SU-DHL-6 (cell line): ENCODE data around the gene LHFPL3.

Source experiments
- H2AFZ ChIP-seq: fragments of 200-600 bp; sonication (generic); 2 replicates; pipeline ENCODE4 v1.6.1; 2014; ENCODE audit warnings: low read depth, mild to moderate bottlenecking, moderate library complexity, mixed read lengths, antibody characterized with exemption, low read length; ENCODE audit not compliant: severe bottlenecking
- H3F3A ChIP-seq: fragments of 200-600 bp; shearing (Covaris generic); 2 replicates; pipeline ENCODE4 v1.6.0; 2016; ENCODE audit warnings: antibody characterized with exemption, mild to moderate bottlenecking; ENCODE audit not compliant: insufficient read depth
- H3K27ac ChIP-seq: fragments of 200-600 bp; sonication (generic); 2 replicates; pipeline ENCODE4 v1.5.1; 2016; ENCODE audit warnings: low read depth, mild to moderate bottlenecking, low read length, moderate library complexity, mixed read lengths
- H3K27me3 ChIP-seq: fragments of 200-600 bp; sonication (generic), shearing (Covaris generic); 2 replicates; pipeline ENCODE4 v1.6.0; 2014; ENCODE audit warnings: mild to moderate bottlenecking, low read length
- H3K36me3 ChIP-seq: fragments of 200-600 bp; sonication (generic); 2 replicates; pipeline ENCODE4 v1.6.1; 2014; ENCODE audit warnings: mild to moderate bottlenecking, low read length, mixed read lengths
- H3K4me2 ChIP-seq: fragments of 300-600, 200-600 bp; shearing (Covaris generic), sonication (generic); 2 replicates; pipeline ENCODE4 v1.6.0; 2014; ENCODE audit warnings: low read length, low read depth, mild to moderate bottlenecking; ENCODE audit not compliant: poor library complexity, severe bottlenecking
- H3K4me3 ChIP-seq: fragments of 200-600 bp; sonication (generic); 2 replicates; pipeline ENCODE4 v1.5.1; 2014; ENCODE audit warnings: antibody characterized with exemption, low read length, mild to moderate bottlenecking, mixed read lengths; ENCODE audit not compliant: insufficient read depth, poor library complexity, severe bottlenecking
- H3K79me2 ChIP-seq: fragments of 200-600 bp; sonication (generic); 2 replicates; pipeline ENCODE4 v1.6.1; 2014; ENCODE audit warnings: mild to moderate bottlenecking, low read length, moderate library complexity; ENCODE audit not compliant: insufficient read depth
- H3K9ac ChIP-seq: fragments of 200-600 bp; sonication (generic); 2 replicates; pipeline ENCODE4 v1.7.0; 2014; ENCODE audit warnings: mild to moderate bottlenecking, low read length
- H3K9me2 ChIP-seq: fragments of 200-600 bp; sonication (generic); replicated peaks from 2 replicates; pipeline ENCODE4 v1.6.1; 2014; ENCODE audit warnings: low read length; ENCODE audit not compliant: insufficient read depth
- H3K9me3 ChIP-seq: fragments of 200-600 bp; sonication (generic); 2 replicates; pipeline ENCODE4 v1.6.1; 2014; ENCODE audit warnings: low read length, mixed read lengths; ENCODE audit not compliant: insufficient read depth
- H4K20me1 ChIP-seq: fragments of 200-600 bp; sonication (generic); 2 replicates; pipeline ENCODE4 v1.6.1; 2014; ENCODE audit warnings: low read depth, mild to moderate bottlenecking, antibody characterized with exemption, low read length, moderate library complexity, mixed read lengths
- EZH2phosphoT487 ChIP-seq: fragments of 200-600 bp; sonication (generic), shearing (Covaris generic); conservative IDR thresholded peaks from 2 replicates; pipeline ENCODE4 v1.6.1; 2018; ENCODE audit warnings: mild to moderate bottlenecking, antibody characterized with exemption, low read length, moderate library complexity, mixed read lengths
- TF ChIP-seq, protein P1 (sequence below): fragments of 200-600 bp; sonication (generic); IDR thresholded peaks from one replicate; pipeline ENCODE4 v1.5.1; 2017; ENCODE audit warnings: antibody characterized with exemption, mild to moderate bottlenecking, low read length, moderate library complexity; ENCODE audit not compliant: insufficient read depth, poor library complexity, severe bottlenecking

LHFPL3 gene

DNA sequence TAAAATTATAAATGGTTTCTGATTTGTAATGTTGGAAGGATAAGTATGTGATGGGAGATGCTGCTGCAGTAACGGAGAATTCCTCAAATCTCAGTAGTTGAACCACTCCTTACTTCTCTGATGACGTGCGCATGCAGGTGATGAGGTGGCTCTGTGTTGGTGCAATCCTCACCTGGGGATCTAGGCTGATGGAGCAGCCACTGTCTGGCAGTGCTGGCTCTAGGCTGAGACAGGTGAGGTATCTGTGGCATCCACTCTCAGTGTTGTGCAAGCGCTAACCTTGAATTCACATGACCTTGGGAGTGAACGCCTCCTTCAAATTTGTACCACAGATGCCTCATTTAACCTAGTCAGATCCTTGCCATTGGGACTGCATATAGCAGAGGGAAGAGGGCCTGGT is 35.0 kb downstream of the LHFPL3 start:
- Histone ChIP-seq H3K9me3 (no peaks in the 10 kb centered on the region), H3K4me2 (no peak overlapping the region), H3K9me2 (no peaks in the 10 kb centered on the region), H3K27me3 (no peaks in the 10 kb centered on the region), H3K79me2 (no peaks in the 10 kb centered on the region), H3K36me3 (no peaks in the 10 kb centered on the region), H2AFZ (no peak overlapping the region), H3K9ac (no peak overlapping the region), H3F3A (no peaks in the 10 kb centered on the region), H4K20me1 (no peaks in the 10 kb centered on the region), H3K27ac (no peak overlapping the region), H3K4me3 (no peak overlapping the region)
- TF ChIP-seq EZH2phosphoT487 = no peak
- TF ChIP-seq, protein P1, sequence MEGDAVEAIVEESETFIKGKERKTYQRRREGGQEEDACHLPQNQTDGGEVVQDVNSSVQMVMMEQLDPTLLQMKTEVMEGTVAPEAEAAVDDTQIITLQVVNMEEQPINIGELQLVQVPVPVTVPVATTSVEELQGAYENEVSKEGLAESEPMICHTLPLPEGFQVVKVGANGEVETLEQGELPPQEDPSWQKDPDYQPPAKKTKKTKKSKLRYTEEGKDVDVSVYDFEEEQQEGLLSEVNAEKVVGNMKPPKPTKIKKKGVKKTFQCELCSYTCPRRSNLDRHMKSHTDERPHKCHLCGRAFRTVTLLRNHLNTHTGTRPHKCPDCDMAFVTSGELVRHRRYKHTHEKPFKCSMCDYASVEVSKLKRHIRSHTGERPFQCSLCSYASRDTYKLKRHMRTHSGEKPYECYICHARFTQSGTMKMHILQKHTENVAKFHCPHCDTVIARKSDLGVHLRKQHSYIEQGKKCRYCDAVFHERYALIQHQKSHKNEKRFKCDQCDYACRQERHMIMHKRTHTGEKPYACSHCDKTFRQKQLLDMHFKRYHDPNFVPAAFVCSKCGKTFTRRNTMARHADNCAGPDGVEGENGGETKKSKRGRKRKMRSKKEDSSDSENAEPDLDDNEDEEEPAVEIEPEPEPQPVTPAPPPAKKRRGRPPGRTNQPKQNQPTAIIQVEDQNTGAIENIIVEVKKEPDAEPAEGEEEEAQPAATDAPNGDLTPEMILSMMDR = no peak

DNA sequence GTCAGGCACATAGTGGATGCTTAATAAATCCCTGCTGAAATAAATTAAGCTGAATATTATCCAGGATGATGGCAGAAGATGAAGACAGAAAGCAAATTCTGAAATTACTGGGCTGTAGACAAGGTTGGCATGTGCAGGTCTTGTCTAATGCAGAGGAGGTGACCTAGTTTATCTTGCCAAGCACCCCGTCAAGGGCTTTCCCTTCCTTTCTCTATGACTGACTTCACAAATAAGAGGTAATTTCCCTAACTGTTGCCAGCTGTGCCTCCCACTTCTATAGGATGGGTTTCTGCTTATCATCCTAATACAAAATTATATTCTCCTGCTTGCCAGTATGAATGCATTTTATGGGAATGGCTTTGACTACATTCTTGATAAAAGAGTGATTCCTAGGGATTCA is 38.0 kb downstream of the LHFPL3 start:
- H3F3A ChIP-seq = no peaks in the 10 kb centered on the region
- H3K27ac ChIP-seq = no peak overlapping the region
- H3K36me3 ChIP-seq = no peaks in the 10 kb centered on the region
- H3K9ac ChIP-seq = no peak overlapping the region
- H3K4me3 ChIP-seq = no peak overlapping the region
- H3K27me3 ChIP-seq = no peaks in the 10 kb centered on the region
- no peaks in the 10 kb centered on the region for H4K20me1 ChIP-seq
- H3K9me3 ChIP-seq = no peaks in the 10 kb centered on the region
- no peaks in the 10 kb centered on the region for H3K9me2 ChIP-seq
- H3K4me2 ChIP-seq = no peak overlapping the region
- H2AFZ ChIP-seq = no peak overlapping the region
- TF ChIP-seq, protein P1 = no peak
- no peak for TF ChIP-seq EZH2phosphoT487
- no peaks in the 10 kb centered on the region for H3K79me2 ChIP-seq

DNA sequence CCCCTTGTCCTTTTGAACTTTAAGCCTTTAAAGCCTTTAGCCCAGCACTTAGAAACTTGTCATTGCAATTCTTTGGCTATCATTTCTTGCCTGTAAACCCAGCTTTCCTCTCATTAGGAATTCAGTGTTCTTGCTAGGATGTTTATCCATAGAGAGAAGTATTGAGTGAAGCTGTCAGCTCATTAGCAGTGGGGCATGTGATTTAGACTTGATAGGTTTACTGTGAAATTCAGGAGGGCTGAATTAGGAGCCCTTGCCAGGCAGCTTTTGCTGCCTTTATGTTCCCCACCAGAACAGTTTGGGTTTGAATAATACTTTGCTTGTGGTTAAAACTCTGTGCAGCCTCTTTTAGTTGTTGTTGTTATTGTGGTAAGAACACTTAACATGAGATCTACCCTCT is 39.5 kb downstream of the LHFPL3 start:
- no peaks in the 10 kb centered on the region for H4K20me1 ChIP-seq
- no peak overlapping the region for H3K4me2 ChIP-seq
- H3K4me3 ChIP-seq = no peak overlapping the region
- H3K27me3 ChIP-seq = no peaks in the 10 kb centered on the region
- no peak overlapping the region for H3K9ac ChIP-seq
- H3F3A ChIP-seq = no peaks in the 10 kb centered on the region
- H3K36me3 ChIP-seq = no peaks in the 10 kb centered on the region
- no peak overlapping the region for H3K27ac ChIP-seq
- no peaks in the 10 kb centered on the region for H3K9me3 ChIP-seq
- TF ChIP-seq, protein P1 = no peak
- TF ChIP-seq EZH2phosphoT487 = no peak
- H3K9me2 ChIP-seq = no peaks in the 10 kb centered on the region
- no peak overlapping the region for H2AFZ ChIP-seq
- no peaks in the 10 kb centered on the region for H3K79me2 ChIP-seq
